Fibroblast of skin of scalp (primary cell): ENCODE measurements around the gene SUGCT.
A peak's percentile ranks its signal among the peaks of the same experiment; 100 is the strongest.

Source experiments
- DNase-seq: peaks from one replicate; pipeline ENCODE4 v3.0.0-alpha.2; 2013

SUGCT gene

DNA sequence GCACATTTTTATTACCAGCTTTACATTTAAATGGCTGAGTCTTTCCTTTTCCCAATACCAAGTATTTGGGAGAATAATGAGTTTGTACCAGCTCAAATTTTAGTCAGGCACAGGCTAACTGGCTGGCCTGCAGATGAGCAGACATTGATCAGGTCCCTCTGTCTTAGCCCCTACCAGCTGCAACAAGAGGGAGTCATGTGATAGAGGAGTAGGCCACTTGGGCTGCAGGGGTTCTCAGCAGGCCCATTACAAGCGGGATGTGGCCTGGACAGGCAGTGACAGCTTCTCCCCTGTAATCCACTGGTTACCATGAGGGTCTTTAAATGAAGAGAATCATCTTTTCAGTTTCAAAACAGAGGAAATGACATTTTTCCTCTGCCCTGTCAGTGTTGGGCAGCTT, 283.6 kb downstream of the SUGCT start:
- DNase-seq, result no peak

- no peak for DNase-seq
Measured at GRCh38 chr7:40418983-40419382, 284.2 kb downstream of the SUGCT start.

DNA sequence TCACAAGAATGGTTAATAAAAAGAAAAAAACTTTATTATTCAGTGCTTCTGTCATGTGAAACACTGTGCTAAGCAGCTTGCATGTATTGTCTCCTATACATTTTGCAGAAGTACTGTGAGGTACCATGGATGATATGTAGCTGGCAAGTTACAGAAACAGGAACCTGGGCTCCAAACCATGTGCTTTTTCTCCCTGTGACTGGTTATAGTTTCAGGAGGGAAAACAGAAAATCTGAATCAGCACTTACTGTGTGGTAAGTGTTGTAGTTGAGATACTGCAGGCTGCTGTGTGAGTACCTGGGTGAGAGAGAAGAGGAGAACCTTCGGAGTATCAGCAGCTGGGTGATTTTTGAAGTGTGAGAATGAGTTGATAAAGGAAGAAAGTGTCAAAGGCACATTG, 285.0 kb downstream of the SUGCT start:
- DNase-seq, result no peak

DNA sequence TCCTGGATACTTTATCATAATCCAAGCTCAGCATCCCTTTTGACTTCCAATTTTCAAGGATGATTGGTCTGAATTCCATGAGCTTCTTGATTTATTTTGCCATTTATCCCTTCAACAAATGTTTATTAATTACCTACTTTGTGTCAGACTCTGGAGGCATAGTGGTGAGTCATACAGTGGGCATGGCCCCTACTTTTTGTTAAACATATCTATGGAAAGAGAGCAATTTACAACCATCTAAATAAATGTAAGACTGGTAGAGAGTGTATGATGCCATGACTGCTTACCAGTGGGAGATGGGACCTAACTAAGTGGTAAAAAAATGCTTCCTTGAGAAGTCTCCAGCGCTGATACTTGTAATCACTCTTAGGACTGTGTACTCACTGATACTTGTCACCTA, 286.6 kb downstream of the SUGCT start:
- no peak for DNase-seq

DNA sequence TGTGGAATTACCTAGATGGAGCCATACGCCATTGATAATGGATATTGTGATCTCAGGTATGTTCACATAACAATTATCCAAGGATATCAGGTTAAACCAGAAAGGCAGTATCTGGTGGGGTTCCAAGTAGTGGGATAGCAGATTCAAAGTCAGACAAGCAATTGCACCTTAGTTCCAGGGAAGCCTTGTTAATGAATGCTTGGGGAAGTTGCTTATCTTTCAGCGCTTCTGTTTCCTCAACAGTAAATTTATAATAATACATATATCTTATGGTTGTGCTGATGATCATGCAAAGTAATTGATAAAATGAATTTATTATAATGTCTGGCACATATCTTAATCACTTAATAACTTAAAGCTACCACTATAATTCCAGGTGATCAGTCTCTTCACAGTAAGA, 290.9 kb downstream of the SUGCT start:
- DNase-seq, result no peak

DNA sequence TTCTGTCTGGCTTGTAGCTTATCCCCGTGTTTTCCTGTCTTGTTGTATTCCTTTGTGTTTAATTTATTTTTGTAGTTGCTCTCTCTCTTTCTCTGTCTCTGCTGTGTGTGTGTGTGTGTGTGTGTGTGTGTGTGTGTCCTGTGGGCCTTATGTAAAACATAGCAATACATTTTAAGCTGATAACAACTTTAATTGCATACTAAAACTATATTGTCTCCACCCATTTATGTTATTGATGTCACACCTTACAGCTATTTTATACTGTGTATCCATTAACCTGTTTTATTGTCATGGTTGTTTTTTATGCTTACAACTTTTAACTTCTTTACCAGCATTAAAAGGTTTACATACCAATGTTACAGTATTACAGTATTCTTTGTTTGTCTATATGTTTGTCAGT, 293.6 kb downstream of the SUGCT start:
- DNase-seq, result no peak

- peak; percentile 12 for DNase-seq
Measured at GRCh38 chr7:40429826-40430225, 295.0 kb downstream of the SUGCT start.

DNA sequence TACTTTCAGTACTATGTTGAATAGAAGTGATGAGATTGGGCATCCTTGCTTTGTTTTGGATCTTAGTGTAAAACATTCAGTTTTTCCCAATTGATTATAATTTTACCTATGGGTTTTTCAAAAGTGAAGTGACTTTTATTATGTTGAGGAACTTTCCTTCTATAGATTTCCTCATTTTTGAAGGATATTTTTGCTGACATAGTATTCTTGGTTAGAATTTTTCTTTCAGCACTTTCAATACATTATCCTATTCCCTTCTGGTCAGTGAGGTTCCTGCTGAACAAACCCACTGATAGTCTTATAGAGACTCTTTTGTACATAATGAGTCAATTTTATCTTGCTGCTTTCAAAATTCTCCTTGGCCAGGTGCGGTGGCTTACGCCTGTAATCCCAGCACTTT, 297.2 kb downstream of the SUGCT start:
- no peak for DNase-seq

DNA sequence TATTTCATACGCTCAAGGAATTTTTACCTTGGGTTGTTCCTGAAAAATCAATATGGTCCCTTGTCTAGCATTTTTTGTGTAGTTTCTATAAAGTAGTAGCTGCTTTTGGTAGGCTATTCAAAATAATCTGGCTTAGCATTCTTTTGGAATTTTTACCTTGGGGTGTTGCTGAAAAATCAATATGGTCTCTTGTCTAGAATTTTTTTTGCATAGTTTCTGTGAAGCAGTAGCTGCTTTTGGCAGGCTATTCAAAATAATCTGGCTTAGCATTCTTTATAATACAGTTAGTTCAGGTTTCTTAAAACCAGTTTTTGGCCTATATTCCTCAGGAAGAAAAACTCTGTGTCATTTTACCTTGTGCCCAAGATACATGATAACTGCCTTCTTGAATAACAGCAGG, 301.9 kb downstream of the SUGCT start:
- DNase-seq, result peak; percentile 43

DNA sequence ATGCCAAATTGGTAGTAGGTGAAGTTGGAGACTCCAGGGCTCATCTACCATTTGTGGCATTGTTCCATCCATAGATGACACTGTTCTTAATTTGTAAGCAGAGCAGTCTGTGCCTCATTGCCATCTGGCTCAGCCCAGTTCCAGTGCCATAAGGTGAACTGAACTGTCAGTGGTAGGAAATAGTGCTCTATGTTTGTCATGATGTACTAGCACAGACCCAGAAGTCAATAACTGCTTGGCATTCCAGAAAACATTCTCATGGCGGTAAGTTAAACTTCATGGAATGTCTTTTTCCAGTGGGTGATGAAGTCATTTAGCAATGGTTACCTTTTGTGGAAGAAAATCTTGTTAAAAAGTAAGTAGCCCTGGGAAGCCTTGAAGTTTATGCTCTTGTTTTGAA, 302.7 kb downstream of the SUGCT start:
- peak; percentile 98 for DNase-seq

GRCh38 chr7:40437936-40438634, 303.3 kb downstream of the SUGCT start:
- no peak for DNase-seq

DNA sequence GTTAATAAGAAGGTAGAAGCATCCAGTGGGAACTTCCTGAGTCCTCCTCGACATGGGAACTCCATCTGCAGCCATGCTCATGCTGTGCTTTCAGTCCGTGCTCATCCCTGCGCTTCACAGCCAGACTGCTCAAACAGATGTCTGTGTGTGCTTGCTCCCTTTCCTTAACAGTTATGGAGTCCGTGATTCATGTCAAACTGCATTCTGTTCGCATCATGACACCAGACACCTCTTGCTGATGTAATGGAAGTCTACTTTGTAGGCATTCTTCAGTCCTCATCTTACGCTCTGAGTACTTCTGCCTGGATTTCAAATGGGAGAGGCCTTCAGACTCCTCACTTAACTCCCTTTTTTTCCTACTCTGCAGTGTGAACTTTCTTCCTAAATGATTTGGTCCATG, 304.9 kb downstream of the SUGCT start:
- DNase-seq, result peak; percentile 45

- no peak for DNase-seq
Measured at GRCh38 chr7:40447345-40447744, 312.5 kb downstream of the SUGCT start.

- no peak for DNase-seq
Measured at GRCh38 chr7:40455485-40455884, 320.7 kb downstream of the SUGCT start.

- DNase-seq, result no peak
Measured at GRCh38 chr7:40457776-40458480, 323.1 kb downstream of the SUGCT start.

DNA sequence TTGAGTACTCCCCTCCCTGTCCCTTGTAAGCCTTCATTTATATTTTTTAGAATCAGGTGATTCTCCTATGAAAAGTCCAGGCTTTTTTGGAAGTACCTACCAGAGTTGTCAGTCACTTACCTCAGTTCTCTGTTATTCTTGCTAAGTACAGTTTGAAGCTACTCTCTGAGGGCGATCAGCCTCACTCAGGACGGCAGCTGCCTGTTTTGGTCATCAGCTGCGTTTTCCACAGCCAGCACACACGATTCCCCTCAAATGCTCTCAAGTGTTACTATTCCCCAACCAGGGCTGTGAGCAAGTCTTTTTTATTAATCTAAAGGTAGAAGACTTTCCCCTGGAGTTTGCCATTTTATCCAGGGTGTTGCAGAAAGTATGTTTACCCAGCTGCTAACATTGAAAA, 328.6 kb downstream of the SUGCT start:
- DNase-seq, result no peak

GRCh38 chr7:40468891-40469864, 334.4 kb downstream of the SUGCT start:
- DNase-seq, result peak; percentile 93

GRCh38 chr7:40470091-40470592, 335.3 kb downstream of the SUGCT start:
- peak; percentile 64 for DNase-seq

- peak; percentile 70 for DNase-seq
Measured at GRCh38 chr7:40470817-40471216, 336.0 kb downstream of the SUGCT start.

- no peak for DNase-seq
Measured at GRCh38 chr7:40471891-40472290, 337.1 kb downstream of the SUGCT start.

- no peak for DNase-seq
Measured at GRCh38 chr7:40474790-40475680, 340.2 kb downstream of the SUGCT start.

- DNase-seq, result no peak
Measured at GRCh38 chr7:40475681-40475982, 340.8 kb downstream of the SUGCT start.
